ENCODE data around the gene BABAM2.
"Not testable (repeated sequence)": the region's sequence is repeated elsewhere in the genome, so short reads cannot be mapped to it uniquely, and the experiment has no call there.

DNA sequence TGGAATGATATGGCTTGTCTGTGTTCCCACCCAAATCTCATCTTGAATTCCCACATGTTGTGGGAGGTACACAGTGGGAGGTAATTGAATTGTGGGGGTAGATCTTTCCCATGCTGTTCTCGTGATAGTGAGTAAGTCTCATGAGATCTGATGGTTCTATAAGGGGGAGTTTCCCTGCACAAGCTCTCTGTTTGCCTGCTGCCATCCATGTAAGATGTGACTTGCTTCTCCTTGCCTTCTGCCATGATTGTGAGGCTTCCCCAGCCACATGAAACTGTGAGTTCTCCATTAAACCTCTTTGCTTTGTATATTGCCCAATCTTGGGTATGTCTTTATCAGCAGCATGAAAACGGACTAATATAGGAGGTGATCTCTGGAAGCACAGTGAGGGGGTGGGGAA lies 78.4 kb downstream of the BABAM2 start:
- TF ChIP-seq, protein P1, sequence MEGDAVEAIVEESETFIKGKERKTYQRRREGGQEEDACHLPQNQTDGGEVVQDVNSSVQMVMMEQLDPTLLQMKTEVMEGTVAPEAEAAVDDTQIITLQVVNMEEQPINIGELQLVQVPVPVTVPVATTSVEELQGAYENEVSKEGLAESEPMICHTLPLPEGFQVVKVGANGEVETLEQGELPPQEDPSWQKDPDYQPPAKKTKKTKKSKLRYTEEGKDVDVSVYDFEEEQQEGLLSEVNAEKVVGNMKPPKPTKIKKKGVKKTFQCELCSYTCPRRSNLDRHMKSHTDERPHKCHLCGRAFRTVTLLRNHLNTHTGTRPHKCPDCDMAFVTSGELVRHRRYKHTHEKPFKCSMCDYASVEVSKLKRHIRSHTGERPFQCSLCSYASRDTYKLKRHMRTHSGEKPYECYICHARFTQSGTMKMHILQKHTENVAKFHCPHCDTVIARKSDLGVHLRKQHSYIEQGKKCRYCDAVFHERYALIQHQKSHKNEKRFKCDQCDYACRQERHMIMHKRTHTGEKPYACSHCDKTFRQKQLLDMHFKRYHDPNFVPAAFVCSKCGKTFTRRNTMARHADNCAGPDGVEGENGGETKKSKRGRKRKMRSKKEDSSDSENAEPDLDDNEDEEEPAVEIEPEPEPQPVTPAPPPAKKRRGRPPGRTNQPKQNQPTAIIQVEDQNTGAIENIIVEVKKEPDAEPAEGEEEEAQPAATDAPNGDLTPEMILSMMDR (IDR thresholded peaks at IDR 0.05): not testable (repeated sequence)
- TF ChIP-seq EZH2 (IDR thresholded peaks at IDR 0.05): not testable (repeated sequence)

All from neural progenitor cell (in vitro differentiated cells).